ENCODE data around the gene CPA5. TPM values are rescaled to one million over a fixed set of nuclear protein-coding genes. Genes with fewer than 3 reads are reported as not detected.

The CPA5 gene
- polyA plus RNA-seq, 1 donor: not detected

DNA sequence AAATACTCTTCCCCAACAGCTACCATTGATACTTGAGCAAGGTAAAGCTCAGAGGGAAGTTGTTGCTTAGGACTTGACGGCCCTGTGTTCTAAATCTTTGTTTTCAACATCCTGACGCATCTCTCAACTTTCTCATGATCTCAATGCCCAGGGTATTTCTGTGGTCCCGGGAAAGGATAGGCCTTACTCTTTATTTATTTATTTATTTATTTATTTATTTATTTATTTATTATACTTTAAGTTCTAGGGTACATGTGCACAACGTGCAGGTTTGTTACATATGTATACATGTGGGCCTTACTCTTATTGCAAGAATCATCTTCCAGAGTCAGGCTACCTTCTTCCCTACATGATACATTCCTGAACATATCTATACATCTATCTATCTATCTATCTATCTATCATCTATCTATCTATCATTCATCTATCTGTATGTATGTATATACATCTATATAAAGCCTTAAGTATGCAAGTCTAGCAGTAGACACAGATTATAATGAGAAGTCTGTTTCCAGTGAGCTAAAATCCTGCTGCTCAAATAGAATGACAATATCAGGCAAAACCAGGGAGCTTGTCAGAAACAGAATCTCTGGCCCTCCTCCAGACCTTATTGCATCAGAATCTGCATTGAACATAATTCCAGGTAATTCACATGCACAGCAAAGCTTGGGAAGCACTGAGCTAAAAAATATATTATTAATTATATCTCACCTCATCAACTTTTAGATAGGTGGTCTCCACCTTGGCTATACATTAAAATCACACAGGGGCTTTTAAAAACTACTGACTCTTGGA lies 12.2 kb upstream of the CPA5 start:
- DNase-seq: no peak

DNA sequence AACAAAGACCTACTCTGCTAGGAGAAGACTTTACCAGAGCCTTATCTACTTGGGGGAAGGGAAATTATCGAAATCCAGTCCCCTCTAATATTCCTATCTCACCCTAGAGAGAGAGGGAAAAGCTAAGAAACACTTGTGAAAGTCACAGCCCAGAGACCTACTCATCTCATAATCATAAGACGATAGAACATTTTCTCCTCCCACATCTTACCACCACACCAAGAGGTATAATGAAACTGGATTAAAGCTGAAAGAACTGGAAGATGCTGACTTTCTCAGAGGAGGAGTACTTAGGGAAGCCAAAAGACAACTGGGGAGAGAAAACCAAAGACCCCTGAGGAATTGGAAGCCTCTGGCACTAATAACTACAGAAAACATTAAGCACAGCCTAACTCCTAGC lies 10.8 kb upstream of the CPA5 start:
- DNase-seq: no peak

DNA sequence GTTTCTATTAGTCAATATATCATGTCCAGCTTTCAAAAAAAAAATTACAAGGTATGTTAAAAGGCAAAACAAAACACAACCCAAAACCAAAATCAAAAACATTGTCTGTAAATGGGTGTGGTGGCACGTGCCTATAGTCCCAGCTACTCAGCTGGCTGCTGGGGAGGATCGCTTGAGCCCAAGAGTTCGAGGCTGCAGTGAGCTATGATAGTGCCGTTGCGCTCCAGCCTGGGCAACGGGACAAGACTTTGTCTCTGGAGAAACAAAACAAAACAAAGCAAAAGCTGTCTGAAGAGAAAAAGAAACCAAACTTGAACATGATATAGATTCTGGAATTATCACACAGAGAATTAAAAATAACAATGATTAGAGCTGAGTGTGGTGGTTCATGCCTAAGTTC lies 10.3 kb upstream of the CPA5 start:
- no peak for DNase-seq

DNA sequence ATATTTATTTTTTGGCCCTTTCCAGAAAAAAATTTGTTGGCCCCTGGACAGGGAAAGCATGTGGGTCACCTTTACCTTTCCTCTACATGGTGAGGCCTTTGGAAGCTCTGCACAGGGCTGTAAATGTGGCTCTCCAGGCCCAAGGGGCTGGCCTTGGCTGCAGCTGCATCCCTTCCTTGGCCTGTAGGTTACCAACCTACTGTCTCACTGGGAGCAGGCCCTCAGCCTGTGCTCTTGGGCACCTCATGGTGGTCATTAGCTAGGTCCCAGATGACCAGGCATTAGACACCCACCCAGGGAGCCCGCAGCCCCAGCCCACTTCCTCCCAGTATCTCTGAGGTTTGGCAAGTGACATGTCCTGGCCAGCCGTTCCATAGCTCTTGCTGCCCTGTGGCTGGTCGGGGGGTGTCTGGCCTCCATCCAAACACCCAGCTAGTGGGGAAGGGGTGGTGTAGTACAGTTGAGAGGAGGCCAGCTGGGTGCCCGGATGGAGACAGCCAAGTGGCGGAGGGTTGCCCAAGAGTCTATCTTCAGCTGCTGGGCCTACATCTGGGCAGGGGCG lies 7.1 kb upstream of the CPA5 start:
- no peak for DNase-seq

DNA sequence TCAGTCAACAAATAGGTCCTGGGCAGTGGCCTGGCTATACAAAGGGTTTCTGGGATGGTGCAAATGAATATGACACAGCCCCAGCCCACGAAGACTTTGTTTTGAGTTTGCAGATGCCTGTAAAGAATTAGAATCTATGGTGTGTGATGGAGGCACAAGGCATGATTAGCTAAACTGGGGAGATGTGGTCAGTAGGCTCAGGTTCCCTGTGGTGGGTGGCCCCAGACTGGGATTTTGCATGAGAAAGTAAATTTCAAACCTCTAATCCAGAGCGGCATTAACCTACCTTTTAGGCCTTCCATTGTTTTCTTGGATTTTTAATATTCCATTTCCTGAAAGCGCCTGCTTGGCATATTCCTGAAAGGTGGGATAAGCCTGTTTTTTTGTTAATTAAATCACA lies 6.4 kb upstream of the CPA5 start:
- no peak for DNase-seq

DNA sequence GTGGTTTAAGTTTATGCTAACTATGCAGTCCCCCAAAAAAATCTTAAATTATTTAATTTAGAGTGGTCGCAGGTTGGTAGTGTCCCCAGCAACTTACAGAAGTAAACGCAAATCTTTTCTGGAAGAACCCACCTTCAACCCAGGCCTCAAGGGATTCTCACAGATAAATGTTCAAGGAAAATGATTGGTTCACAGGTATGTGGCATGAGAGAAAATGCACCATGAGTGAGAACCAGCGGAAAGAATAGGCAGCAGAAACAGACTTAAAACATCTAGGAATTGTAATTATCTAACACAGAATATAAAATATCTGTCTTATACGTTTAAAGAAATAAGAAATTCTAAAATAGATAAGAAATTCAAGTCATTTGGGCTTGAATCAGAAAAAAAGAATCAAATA lies 2.7 kb upstream of the CPA5 start:
- no peak for DNase-seq

DNA sequence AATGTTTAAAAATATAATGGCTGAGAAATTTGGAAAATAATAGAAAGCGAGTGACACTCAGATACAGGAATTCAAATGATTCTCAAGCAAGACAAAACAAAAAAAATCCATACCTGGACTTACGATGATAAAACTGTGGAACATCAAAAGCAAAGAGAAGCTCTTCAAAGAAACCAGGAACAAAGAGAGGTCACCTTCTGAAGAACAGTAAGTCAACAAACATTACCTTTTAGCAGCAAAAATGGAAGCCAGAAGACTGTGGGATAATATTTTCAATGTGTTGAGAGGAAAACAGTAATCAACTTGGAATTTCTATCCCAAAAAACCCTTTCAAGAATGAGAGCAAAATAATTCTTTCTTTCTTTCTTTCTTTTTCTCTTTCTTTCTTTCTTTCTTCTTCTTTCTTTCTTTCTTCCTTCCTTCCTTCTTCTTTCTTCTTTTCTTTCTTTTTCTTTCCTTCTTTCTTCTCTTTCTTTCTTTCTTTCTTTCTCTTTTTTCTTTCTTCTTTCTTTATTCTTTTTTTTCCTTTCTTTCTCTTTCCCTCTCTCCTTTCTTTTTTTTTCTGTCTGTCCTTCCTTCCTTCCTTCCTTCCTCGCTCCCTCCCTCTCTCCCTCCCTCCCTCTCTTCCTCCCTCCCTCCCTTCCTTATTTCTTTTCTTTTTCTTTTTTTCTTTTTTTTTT lies 1.8 kb upstream of the CPA5 start:
- DNase-seq: no peak

DNA sequence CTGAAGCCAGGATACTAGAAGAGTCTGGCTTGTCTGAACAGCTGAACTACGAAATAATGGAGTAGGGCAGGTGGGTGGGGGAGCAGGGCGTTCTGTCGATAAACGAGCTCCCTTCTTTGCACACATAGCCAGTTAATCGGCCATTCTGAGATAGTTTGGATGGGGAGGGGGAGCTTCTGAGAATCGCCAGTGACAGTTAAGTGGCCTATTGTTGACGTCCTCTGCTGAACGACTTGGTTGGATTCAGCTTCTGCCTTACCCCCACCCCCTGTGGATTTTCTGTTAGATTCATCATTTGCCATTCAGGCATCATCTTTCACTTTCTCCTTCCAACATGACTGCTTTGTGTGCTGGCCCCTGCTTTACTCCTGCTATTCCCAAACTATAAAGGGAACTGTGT lies 520 bp downstream of the CPA5 start:
- no peak for DNase-seq

DNA sequence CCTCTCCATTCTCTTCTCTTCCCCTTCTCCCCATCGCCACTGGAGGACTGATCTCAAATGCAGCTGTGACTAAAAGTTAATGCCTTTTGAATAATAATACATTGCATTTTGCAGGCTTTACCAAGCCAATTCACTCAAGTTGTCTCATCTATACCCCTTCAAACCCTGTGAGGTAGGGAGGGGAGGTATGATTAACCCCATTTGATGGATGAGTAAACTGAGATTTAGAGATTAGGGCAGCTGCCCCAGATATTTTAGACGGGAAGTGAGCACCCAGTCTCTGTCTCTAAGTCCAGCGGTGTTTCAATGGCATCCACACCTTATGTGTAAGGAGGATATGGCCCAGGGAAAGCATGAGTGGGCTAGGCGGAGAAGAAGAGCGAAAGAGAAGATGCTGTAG lies 1.1 kb downstream of the CPA5 start:
- DNase-seq: no peak

DNA sequence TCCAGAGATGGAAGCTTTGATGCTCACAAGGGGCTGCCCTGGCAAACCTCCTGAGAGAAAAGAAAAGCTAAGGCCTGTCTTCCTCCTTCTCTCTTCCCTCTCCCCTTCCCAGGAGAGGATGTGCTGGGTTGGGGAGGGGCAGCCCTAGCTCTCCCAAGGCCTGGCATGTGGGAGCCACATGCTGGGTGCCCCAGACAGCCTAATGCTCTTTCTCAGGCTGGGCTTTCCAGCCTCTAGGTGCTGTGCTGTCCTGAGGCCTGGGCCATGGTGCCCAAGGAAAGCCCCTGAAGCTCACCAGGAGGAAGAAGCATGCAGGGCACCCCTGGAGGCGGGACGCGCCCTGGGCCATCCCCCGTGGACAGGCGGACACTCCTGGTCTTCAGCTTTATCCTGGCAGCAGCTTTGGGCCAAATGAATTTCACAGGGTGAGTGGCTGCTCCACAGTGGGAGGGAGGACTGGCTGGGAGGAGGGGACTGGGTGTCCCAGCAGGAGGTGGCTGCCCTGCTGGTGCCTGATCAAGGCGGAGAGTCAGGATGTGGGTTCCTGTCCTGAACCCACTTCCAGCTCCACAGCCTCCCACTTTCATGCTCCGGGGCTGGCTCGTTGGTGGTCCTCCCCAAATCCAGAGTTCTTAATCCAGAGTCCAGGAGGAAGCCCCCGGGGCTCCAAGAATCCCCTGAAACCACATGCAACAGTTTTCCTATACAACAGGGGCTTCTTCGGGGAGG lies 1.7 kb downstream of the CPA5 start:
- no peak for DNase-seq

DNA sequence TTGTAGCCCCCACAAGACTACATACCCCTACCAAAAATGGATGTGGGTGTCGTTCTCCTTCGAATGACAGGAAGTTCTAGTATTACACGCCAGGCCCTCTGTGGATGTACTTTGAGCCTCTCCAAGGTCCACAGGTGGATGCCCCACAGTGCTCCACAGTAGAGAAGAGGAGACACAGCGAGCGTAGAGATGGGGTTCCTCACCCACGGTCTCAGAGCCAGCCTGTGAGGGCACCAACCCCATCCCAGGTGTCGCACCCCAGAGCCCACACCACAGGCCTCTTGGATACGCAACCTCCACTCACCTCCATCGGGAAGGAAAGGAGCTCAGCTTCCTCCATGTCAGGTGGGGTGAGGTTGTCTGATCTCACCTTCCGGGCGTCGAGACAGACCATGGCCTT lies 2.3 kb downstream of the CPA5 start:
- no peak for DNase-seq

DNA sequence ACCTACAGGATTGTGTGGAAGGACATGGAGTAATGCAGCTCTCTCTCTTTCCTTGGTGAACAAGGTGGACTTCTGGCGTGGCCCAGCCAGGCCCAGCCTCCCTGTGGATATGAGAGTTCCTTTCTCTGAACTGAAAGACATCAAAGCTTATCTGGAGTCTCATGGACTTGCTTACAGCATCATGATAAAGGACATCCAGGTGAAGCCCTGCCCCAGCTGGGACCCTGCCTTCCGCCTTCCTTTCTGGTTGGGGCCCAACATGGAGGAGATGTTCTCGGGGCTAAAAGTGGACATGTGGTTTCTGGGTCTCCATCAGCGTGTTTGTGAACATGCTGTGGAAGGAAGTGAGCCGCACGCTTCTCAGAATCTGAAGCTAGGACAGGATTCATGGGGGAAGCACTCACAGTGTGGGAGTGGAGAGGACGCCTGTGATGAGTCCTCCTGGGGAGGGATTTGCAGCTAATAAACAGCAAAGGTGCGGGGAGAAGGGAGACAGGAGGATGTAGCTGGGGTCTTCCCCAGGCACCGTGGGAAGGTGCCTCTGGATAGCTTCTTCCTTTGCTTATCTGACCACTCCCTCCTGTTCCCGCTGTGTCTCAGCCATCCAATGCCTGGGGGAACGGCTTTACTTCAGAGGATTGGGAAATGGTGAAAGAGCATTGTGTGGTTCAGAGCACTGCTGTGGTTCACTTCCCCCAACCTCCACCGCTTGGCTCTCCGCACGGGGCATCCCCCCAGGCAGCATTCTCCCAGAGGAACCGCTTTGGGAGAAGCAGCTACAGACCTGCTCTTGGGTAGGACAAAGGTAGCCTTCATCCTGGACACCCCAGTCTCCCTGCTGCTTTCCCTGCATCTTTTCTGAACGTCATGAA lies 5.5 kb downstream of the CPA5 start:
- no peak for DNase-seq

DNA sequence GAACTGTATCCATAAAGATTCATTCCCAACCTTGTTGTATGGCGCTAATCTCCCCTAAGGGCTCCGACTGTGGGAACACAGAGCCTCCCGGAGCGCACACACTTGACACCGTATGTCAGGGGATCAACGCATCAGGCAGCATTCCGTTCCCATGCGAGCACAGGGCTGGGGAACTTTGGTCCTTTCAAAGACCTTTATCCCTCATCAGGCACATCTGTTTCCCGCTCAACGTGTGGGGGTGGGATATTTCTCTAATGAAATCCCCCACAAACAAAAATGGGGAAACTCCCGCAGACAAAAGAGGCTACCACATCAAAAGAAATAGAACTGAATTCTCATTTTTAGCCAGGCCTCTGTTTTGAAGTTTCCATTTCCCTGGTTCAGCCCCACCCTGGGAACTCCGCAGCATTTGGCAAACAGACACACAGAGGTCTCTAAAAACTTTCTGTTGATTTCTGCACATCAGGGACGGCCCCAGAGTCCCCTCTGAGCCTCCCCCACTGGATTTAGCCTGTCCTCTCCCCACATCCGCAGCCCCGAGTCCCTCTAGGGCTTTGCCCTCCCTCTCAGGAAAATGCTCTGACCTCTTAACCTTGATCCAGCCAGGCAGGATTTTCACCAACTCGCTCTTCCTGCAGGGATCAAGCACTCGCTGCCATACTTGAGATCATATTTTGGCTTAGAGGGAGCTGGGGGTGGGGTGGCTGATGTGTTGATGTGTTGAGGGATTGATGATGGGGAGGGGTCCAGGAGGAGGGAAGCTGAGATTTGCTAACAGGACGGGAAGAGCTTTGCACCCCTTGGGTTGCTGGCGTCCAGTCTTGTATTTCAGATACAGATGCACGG lies 6.6 kb downstream of the CPA5 start:
- DNase-seq: no peak

DNA sequence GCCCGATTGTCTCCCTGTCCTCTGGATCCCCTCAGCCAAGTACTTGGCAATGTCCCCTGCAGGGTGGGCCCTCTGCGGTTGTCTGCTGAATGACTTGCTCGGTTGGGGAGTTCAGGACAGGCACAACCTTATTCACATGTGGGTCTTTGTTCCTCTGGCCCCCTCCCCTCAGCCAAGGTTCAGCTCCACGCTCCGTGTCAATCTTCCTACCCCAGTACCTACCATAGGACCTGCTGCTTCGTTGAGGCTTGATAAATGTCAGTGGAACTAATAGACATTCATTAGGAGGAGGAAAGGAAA lies 7.1 kb downstream of the CPA5 start:
- DNase-seq: no peak

DNA sequence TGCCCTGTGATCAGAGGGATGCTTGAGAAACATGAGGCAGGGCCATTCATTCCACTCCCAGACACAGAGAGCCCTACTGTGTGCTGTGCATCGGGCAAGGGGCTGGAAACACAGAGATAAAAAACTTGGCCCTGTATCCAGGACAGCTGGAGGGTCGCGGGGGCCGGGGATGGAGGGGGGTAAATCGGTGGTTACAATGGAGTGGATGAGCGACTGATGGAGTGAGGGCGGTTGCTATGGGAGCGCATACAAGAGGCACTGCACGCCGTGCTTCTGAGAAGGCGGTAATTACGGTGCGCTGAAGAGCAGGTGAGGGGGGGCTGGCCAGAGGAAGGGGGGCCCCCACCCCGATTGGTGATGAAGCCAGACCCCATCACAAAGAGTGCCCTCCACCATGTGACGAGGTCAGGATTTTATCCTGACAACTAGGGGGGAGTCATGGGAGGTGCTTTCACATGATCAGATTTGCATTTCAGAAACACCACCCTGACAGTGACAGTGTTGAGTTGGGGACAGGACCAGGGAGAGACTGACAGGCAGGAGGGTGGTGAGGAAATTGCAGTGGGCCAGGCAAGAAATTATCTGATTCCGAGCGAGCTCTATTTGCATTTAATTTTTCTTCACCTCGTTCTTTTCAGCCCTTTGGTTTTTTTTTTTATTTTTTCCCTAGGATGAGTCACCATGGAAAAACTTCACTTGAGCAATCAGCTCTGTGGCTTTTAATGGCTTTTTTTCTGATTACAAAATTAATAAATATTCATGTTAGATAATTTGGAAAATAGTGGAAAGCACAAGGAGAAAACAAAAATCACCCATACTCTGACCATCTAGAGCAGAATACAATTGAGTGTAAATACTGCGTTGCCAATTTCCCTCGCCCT lies 7.8 kb downstream of the CPA5 start:
- no peak for DNase-seq

DNA sequence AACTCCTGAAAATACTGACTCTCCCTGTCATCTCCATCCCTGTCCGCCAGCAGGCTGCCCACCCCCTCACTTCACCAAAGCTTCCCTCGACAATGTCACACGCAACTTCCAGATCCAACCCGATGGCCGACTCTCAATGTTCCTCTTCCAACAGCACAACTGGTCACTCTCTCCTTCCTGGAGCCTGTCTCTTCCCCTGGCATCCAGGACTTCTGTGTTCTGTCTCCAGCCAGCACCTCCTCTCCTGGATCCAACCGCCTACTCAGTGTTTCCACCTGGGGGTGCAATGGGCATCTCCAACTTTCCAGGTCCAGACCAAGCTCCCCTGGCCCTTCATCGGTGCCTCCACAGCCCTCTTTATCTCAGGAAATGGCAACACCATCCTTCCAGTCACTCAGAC lies 8.6 kb downstream of the CPA5 start:
- DNase-seq: no peak

DNA sequence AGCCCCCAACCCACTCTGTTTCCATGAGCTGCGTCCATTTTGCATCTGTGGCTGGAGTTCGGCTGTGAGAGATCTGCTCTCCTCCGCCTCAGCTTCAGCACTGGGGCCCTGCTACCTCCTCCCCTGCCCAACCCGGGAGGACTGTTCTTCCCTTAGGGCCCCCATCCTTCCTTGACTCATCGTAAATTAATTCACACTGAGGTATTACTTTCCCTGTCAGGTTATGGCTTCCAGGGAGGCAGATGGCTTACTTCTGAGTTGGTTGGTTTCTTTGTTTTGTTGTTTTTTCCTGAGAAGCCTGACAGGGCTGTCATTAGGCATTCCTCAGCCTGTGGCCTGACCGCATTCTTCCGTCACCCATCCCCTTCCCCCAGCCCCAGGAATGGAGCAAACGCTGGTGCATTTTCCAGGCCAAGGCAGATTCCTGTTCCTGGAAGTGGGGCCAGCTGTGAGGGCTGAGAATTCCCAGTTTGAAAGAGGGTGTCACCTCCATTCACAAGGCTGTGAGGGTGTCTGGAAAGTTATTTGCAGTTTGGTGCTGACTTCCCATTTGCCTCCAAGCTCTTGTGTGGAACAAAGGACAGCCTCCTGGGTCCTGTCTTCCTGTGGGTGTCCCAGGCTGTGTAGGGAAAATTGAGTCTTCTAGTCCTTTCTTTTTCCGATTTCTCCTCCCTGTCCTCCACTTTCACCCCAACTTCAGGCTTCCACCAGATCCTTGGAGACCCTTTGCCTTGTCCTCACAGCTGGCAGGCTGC lies 11.7 kb downstream of the CPA5 start:
- peak; percentile 89 for DNase-seq

DNA sequence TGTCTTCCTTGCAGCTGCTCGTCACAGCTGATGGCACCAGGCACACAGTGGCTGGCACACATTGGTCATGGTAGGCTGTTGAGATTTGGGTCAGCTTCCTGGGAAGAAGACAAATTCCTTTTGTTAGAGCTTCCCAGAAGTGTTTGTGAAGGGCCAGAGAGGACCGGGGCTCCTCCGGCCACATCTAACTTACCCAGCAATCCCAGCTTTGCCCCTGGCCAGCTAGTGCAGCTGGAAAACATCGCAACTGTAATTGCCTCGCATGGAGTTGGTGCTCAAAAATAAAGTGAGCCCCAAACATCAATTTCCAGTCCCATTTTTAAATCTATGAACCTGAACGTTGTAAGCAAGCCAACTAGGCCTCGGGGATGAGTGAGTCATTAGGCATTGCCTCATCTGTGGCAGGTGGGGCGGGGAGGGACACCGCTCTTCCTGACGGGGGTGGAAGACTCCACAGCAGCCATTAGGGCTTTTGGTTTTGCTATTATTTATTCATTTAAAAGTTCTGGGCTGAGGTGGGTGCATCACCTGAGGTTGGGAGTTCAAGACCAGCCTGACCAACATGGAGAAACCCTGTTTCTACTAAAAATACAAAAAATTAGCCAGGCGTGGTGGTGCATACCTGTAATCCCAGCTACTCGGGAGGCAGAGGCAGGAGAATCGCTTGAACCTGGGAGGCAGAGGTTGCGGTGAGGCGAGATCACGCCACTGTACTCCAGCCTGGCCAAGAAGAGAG lies 12.4 kb downstream of the CPA5 start:
- no peak for DNase-seq

DNA sequence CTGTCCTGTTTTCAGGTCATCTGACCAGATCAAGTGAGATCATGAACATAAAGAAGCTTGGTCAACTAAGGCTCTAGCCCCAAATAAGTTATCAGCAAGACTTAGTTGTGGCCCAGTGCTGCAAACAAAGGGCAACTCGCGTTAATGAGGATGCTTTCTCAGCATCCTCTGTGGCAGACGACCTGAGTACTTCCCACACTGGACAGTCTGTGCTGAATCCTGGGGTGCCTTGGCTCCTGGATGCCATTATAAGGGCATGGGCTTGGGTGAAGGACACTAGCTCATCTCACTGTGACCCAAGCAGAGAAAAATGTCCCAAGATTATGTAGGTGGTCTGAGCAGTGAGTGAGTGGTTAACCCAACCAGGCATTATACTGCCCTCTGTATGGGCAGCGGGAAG lies 13.9 kb downstream of the CPA5 start:
- DNase-seq: no peak

Measured in left kidney (tissue), 2 donors.